NCI-H187 treated with DMSO at 0.1 percent for 48 hours (cell line): Measurements from ENCODE around the gene RAP1A.

Source experiments
- DNase-seq: peaks from one replicate; lab custom pipeline; 2025; lab: John Stamatoyannopoulos, UW

Gene RAP1A

GRCh38 chr1:111619635-111620440 lies at the start of gene RAP1A:
TSS of gene RAP1A (plus strand) at chr1:111619789. CDS start at chr1:111691361, 71,572 bp downstream.
- peak; percentile 63 for DNase-seq

DNA sequence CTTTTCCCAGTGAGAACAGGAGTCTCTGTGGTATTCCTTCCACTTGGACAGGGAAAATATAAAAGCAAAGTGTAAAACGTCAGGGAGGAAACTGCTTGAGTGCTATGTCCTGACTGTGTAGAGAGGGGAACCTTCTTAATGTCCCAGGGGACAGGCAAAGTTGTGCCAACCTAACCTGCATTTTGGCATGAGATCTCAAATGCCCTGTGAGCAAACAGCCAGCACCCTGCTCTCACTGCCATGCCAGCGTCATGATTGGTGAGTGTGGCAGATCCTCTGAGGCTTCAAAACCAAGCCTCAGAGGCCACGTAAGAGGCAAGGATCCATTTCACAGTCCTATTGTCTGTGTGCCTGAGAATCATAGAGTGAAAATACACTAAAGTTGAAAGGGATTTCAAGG lies 49.7 kb upstream of the RAP1A start:
- DNase-seq = no peak

DNA sequence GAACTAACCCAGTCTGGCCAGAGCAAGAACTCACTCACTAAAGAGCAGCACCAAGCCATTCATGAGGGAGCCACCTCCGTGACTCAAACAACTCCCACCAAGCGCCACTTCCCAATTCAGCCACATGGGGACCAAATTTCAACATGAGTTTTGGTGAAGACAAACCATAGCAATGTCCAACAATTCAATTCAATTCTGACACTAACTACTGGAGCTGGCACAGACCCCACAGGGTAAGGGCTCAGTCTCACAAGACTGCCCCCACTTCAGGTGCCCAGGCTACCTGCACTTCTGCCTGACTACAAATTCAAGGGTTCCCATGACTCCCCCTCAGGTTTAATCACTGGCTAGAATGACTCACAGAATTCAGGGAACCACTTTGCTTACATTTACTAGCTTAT lies 48.8 kb upstream of the RAP1A start:
- no peak for DNase-seq

- DNase-seq = no peak
These were observed 48.4 kb upstream of the RAP1A start for GRCh38 chr1:111571239-111571638.

DNA sequence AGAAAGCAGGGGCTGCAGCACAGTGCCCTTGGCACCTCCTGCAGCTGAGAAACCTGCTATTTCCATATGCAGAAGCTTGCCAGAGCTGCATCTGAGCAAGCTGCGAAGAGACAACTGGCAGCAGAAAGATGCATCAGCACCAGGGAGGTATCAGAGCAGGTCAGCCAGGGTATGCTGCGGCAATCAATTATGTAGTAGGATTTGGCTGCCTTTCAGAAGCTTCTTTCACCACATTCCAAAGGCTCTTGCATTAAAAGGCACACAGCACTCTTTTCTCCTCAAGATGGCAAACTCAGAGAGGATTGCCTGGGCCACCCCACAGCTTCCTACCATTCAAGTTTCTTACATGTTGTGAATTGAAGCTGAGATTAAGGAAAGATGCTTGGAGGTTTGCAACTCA lies 47.6 kb upstream of the RAP1A start:
- no peak for DNase-seq

DNA sequence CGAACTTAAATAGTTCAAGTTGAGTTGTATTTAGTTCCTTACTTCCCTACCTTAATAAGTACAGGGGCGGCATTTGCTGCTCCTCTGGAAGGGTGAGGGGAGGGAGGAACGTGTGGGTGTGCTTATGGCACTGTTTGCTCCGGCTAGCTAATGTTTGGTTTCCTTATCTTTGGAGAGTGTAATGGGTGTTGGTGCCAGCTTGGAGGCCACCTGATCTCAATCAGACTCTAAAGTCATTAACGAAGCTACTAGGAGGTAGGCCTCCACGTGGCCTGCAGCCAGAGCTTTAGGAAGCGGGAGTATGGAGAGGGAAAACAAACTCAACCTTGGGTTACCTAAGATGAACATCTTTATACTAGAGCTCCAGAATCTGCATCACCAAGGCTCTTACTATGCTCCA lies 43.0 kb upstream of the RAP1A start:
- no peak for DNase-seq

- DNase-seq = no peak
These were observed 41.8 kb upstream of the RAP1A start for GRCh38 chr1:111577814-111578213.

- no peak for DNase-seq
These were observed 38.4 kb upstream of the RAP1A start for GRCh38 chr1:111581166-111581565.

DNA sequence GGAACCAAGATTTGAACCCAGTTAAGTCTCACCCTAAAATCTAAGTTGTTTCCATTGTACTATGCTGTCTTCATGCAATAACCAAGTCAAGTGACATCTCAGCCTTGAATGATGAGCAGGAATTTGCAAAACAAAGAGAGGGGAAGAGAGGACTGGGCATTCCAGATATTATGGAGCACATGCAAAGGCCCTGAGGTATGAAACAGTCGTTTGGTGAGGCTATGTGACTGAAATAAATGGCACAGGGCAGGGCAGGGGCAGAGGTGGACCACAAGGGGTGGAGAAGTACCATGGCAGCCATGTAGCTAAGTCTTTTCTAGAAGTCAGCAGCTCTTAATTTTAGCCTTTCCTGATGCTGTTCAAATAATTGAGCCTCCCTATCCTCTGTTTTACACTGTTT lies 37.6 kb upstream of the RAP1A start:
- DNase-seq = no peak

DNA sequence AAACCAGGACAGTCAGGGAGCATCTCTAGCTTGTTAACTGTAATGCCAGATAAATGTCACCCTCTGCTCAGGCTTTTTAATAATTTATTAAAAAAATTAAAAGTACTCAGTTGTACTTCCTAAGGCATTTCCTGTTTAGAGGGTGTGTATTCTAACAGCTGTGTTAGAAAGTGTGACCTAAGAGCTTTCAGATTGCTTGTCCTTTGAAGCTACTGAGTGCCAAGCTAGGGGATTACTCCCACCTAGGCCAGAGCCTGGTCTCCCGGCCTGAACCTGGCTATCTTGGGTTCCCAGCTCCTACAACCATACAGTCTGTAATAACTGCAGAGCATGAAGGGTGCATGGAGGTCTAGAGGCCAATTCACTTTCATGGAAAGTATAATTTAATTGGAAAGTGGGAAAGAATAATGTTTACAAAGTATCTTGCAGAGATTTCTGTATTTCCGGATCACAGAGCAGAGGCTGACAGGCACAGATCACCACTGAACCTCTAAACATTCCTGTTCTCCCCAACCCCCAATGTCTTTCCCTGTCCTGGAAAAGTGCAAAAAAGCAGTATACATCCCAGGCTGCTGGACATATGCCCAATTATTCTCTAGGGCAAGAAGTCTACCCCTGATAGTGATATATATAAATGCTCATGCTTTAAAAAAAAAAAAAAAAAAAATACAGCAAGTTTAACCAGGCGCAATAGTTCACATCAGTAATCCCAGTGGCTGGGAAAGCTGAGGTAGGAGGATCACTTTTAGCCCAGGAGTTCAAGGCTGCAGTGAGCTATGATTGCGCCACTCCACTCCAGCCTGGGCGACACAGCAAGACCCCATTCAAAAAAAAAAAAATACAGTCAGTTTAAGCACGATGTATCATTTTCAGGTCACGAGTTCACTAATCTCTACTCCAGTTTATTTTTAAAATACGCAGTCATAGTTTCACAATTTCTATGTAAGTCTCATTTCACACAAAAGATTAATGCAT lies 36.7 kb upstream of the RAP1A start:
- DNase-seq = no peak

DNA sequence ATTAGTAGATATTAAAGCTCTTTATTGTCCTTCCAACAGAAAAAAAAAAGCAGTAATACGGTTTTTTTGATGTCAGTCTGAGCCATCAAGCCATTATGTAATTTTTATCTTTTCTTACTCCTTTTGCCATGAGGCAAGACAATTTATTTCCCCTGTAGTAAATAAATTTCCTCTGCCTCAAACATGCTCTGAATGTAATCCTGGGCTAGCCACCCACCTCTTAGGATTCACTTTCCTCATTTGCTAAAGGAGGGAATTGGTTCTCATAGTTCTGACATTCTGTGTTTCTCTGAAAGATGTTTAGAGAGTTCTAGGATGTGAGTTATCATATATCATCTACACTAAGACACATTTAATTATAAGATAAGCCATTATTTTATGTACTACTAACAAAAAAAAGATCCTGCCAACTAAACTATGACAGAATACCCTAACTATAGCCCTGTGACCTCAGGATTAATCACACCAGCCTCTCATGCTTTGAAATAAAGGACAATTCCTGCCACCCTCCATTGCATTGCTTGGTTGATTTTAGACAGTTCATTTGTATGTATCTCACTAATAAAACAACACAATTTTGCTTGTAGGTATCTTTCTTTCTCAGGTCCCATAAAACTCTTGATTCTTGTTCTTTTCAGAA lies 34.0 kb upstream of the RAP1A start:
- no peak for DNase-seq

GRCh38 chr1:111586112-111586511 lies 33.5 kb upstream of the RAP1A start:
- DNase-seq = no peak

- DNase-seq = no peak
These were observed 31.9 kb upstream of the RAP1A start for GRCh38 chr1:111587509-111588174.

GRCh38 chr1:111591937-111592336 lies 27.7 kb upstream of the RAP1A start:
- no peak for DNase-seq

GRCh38 chr1:111592389-111593361 lies 26.9 kb upstream of the RAP1A start:
- DNase-seq = no peak

DNA sequence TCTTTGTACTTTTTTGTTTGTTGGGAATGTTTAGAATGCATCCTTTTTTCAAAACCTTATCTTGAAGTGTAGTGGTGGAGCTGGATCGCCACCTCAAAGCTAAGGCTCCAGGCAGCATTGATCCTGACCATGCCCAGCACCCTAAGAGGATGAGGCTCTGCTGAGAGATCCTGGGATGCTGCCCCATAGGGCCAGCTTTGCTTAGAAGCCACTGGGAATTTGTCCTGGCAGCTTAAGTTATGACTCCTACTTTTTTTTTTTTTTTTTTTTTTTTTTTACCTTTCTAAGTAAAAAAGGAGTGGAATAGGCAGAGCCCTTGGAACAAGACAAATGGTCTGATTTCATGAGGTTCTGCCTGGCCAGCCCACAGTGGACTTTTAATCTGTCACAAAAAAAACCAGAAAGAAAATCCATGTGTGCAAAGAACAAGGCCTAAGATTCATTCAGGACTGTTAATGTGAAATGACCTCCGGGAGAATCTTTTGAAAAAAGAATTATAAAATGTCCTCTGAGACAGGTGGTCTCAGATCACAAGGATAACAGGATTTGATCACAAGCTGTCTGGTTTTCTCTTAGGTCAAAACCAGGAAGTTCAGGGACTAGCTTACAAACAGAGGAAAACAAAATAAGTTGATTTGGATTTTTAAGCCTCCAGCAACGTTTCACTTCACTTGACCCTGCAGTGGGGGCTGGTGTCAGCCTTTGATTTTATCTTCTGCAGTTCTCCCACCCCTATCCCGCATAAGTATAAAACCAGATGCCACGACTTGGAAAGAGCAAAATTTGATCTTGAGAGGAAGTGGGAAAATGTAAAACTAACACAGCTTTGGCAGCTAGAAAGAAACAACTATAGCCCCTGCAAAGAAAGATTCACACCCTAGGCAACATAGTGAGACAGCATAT lies 25.9 kb upstream of the RAP1A start:
- no peak for DNase-seq

DNA sequence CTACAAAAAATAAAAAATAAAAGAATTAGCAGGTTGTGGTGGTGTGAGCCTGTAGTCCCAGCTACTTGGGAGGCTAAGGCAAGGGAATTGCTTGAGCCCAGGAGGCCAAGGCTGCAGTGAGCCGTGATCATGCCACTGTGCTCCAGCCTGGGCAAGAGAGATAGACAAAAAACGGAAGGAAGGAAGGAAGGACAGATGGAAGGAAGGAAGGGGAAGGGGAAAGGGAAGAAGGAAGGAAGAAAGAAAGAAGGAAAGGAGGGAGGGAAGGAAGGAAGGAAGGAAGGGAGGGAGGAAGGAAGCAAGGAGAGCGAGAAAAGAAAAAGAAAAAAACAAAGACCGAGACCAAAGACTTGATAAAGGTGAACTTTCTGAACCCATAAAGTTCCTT lies 25.3 kb upstream of the RAP1A start:
- no peak for DNase-seq

- no peak for DNase-seq
These were observed 23.8 kb upstream of the RAP1A start for GRCh38 chr1:111595807-111596206.

- no peak for DNase-seq
These were observed 23.1 kb upstream of the RAP1A start for GRCh38 chr1:111596499-111596898.

DNA sequence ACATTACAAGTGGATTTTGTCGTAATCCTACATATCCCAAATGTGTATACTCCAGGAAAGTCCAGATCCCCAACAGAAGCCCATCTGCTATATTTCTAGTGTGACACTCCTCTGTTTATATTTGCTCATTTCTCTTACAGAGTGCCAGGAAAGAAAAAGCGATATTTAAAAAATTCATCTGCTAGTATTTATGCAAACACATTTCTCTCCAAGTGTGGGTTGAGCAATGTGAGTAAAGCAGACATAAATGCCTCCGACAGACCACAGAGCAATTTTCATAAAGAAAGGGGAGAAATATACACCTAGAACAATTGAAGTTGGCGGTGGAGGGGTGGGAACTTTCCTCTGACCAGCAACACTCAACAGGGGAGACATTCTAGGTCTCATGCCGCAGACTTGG lies 22.2 kb upstream of the RAP1A start:
- DNase-seq = no peak
